ENCODE results near the gene RASA2.
"Not testable (repeated sequence)": the region's sequence is repeated elsewhere in the genome, so short reads cannot be mapped to it uniquely, and the experiment has no call there.

The RASA2 gene

GRCh38 chr3:141457624-141458236 is 29.1 kb upstream of the RASA2 start:
- DNase-seq, result no peak

- DNase-seq, result no peak
Measured at GRCh38 chr3:141459008-141459407, 27.8 kb upstream of the RASA2 start.

GRCh38 chr3:141460097-141460704 is 26.6 kb upstream of the RASA2 start:
- DNase-seq, result peak; percentile 85

- DNase-seq, result no peak
Measured at GRCh38 chr3:141462176-141462859, 24.5 kb upstream of the RASA2 start.

- no peak for DNase-seq
Measured at GRCh38 chr3:141465221-141465620, 21.6 kb upstream of the RASA2 start.

GRCh38 chr3:141466633-141467169 is 20.1 kb upstream of the RASA2 start:
- no peak for DNase-seq

GRCh38 chr3:141469720-141470119 is 17.1 kb upstream of the RASA2 start:
- DNase-seq, result no peak

GRCh38 chr3:141471160-141471559 is 15.7 kb upstream of the RASA2 start:
- no peak for DNase-seq

GRCh38 chr3:141476033-141476432 is 10.8 kb upstream of the RASA2 start:
- no peak for DNase-seq

GRCh38 chr3:141477224-141477623 is 9.6 kb upstream of the RASA2 start:
- DNase-seq, result no peak

GRCh38 chr3:141478139-141478538 is 8.7 kb upstream of the RASA2 start:
- no peak for DNase-seq

- not testable (repeated sequence) for DNase-seq
Measured at GRCh38 chr3:141478840-141479239, 8.0 kb upstream of the RASA2 start.

GRCh38 chr3:141482245-141482922 is 4.4 kb upstream of the RASA2 start:
- DNase-seq, result no peak

- DNase-seq, result no peak
Measured at GRCh38 chr3:141484701-141485287, 2.0 kb upstream of the RASA2 start.

- no peak for DNase-seq
Measured at GRCh38 chr3:141485641-141486495, 959 bp upstream of the RASA2 start.

- no peak for DNase-seq
Measured at GRCh38 chr3:141486496-141486745, 406 bp upstream of the RASA2 start.

- peak; percentile 80 for DNase-seq
Measured at GRCh38 chr3:141487521-141488252, 860 bp downstream of the RASA2 start.

- no peak for DNase-seq
Measured at GRCh38 chr3:141489203-141489602, 2.4 kb downstream of the RASA2 start.

- no peak for DNase-seq
Measured at GRCh38 chr3:141491081-141491480, 4.3 kb downstream of the RASA2 start.

- DNase-seq, result no peak
Measured at GRCh38 chr3:141491929-141492328, 5.1 kb downstream of the RASA2 start.

- DNase-seq, result no peak
Measured at GRCh38 chr3:141493184-141493583, 6.4 kb downstream of the RASA2 start.

- not testable (repeated sequence) for DNase-seq
Measured at GRCh38 chr3:141497589-141497988, 10.8 kb downstream of the RASA2 start.

All from T-helper 9 cell (primary cell).